DOHH2 (cell line): Measurements from ENCODE around the gene RNF39.

Experiments
- H3F3A ChIP-seq: fragments of 200-600 bp; sonication (generic), shearing (Covaris generic); 2 replicates; pipeline ENCODE4 v1.6.0; 2016; ENCODE audit warnings: antibody characterized with exemption, mild to moderate bottlenecking; ENCODE audit not compliant: control insufficient read depth, insufficient read depth
- H3K27ac ChIP-seq: fragments of 200-600 bp; sonication (generic); 2 replicates; pipeline ENCODE4 v1.5.1; 2014; ENCODE audit warnings: low read depth, mild to moderate bottlenecking, low read length, moderate library complexity
- H3K27me3 ChIP-seq: fragments of 200-600 bp; sonication (generic); 2 replicates; pipeline ENCODE4 v1.6.1; 2014; ENCODE audit warnings: mild to moderate bottlenecking, low read length, mixed read lengths; ENCODE audit not compliant: control insufficient read depth
- H3K36me3 ChIP-seq: fragments of 200-600 bp; sonication (generic); 2 replicates; pipeline ENCODE4 v1.6.1; 2014; ENCODE audit warnings: mild to moderate bottlenecking, low read length, moderate library complexity, mixed read lengths; ENCODE audit not compliant: control insufficient read depth
- H3K4me1 ChIP-seq: fragments of 200-600 bp; sonication (generic); 2 replicates; pipeline ENCODE4 v1.6.1; 2014; ENCODE audit warnings: mild to moderate bottlenecking, low read length, mixed read lengths; ENCODE audit not compliant: control insufficient read depth
- H3K4me2 ChIP-seq: fragments of 200-600 bp; sonication (generic); 2 replicates; pipeline ENCODE4 v1.6.0; 2014; ENCODE audit warnings: mild to moderate bottlenecking, low read length, moderate library complexity
- H3K4me3 ChIP-seq: fragments of 200-600 bp; sonication (generic); 2 replicates; pipeline ENCODE4 v1.5.1; 2014; ENCODE audit warnings: mild to moderate bottlenecking, low read length, mixed read lengths
- H3K79me2 ChIP-seq: fragments of 200-600 bp; sonication (generic); 2 replicates; pipeline ENCODE4 v1.6.1; 2014; ENCODE audit warnings: mild to moderate bottlenecking, low read length, mixed read lengths; ENCODE audit not compliant: control insufficient read depth
- H3K9me2 ChIP-seq: fragments of 200-600 bp; sonication (generic); replicated peaks from 2 replicates; pipeline ENCODE4 v1.6.1; 2014; ENCODE audit warnings: mild to moderate bottlenecking, low read length, mixed read lengths; ENCODE audit not compliant: control insufficient read depth
- H3K9me3 ChIP-seq: fragments of 200-600 bp; sonication (generic); 2 replicates; pipeline ENCODE4 v1.6.1; 2014; ENCODE audit warnings: antibody characterized with exemption, low read length, mixed read lengths; ENCODE audit not compliant: control insufficient read depth, insufficient read depth
- H4K20me1 ChIP-seq: fragments of 200-600 bp; sonication (generic); 2 replicates; pipeline ENCODE4 v1.6.0; 2014; ENCODE audit warnings: low read depth, mild to moderate bottlenecking, antibody characterized with exemption, low read length, moderate library complexity; ENCODE audit not compliant: control insufficient read depth, insufficient read depth
- CTCF ChIP-seq: fragments of 200-600 bp; sonication (generic); IDR thresholded peaks from one replicate; pipeline ENCODE4 v1.5.1; 2014; ENCODE audit warnings: antibody characterized with exemption, mild to moderate bottlenecking, low read depth, low read length; ENCODE audit not compliant: poor library complexity, severe bottlenecking
- EZH2phosphoT487 ChIP-seq: fragments of 200-600 bp; sonication (generic); IDR thresholded peaks from 2 replicates; pipeline ENCODE4 v1.6.1; 2017; ENCODE audit warnings: borderline replicate concordance, mild to moderate bottlenecking, antibody characterized with exemption, low read length, moderate library complexity, mixed read lengths

The RNF39 gene

DNA sequence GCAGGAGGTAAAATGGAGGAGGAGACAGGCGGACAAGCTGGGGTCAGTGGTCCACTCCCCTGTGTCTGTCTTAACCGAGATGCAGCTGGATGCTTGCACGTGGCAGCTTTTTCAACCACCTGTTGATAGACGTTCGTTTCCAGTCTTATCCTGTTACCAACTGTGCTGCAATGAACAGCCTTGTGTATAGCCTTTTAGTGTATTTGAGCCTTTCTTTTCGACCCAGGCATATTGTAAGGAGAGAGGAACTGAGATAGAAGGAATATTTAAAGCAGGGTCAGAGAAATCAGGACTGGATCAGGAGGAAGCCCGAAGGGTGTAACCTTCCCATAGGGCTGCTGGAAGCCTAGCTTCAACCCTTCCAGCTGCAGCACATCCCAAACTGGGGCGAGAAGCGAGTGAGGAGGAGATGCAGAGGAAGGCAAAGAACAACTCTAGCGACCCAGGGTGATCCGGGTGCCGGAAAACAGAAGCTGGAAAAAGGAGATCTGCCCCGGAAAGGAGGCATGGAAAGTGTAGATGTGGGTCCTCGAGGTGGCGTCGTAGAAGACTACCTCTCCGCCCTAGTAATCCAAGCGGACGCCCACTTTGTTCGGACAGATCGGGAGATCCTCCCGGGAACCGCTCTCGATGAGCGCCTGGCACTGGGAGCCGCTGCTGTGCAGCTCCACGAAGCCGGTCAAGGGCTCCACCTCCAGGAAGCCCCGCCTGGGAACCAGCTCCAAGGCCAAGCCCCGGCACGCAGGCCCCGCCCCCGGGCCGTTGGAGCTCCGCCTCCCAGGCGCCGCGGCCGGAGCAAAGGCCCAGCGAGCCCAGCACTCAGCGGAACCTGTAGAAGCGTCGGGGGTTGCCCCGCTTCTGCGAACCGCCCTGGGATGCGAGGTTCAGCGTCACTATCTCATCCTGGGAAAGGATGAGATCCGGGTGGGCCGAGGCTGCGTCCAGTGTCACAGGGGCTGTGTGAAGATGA lies 26.2 kb upstream of the RNF39 start:
- Histone ChIP-seq H3K36me3 (no peaks in the 10 kb centered on the region), H4K20me1 (no peaks in the 10 kb centered on the region), H3K27me3 (peaks cover 67% of the 10 kb centered on the region), H3K27ac (no peak overlapping the region), H3K4me2 (peak overlapping the region; percentile 75), H3K9me3 (no peaks in the 10 kb centered on the region), H3K9me2 (no peaks in the 10 kb centered on the region), H3K4me3 (peak overlapping the region; percentile 57), H3K79me2 (no peaks in the 10 kb centered on the region), H3F3A (peaks cover 4% of the 10 kb centered on the region; the same call in 1 of the 2 replicates), H3K4me1 (peaks cover 31% of the 10 kb centered on the region)
- TF ChIP-seq CTCF (no peak), EZH2phosphoT487 (no peak)

DNA sequence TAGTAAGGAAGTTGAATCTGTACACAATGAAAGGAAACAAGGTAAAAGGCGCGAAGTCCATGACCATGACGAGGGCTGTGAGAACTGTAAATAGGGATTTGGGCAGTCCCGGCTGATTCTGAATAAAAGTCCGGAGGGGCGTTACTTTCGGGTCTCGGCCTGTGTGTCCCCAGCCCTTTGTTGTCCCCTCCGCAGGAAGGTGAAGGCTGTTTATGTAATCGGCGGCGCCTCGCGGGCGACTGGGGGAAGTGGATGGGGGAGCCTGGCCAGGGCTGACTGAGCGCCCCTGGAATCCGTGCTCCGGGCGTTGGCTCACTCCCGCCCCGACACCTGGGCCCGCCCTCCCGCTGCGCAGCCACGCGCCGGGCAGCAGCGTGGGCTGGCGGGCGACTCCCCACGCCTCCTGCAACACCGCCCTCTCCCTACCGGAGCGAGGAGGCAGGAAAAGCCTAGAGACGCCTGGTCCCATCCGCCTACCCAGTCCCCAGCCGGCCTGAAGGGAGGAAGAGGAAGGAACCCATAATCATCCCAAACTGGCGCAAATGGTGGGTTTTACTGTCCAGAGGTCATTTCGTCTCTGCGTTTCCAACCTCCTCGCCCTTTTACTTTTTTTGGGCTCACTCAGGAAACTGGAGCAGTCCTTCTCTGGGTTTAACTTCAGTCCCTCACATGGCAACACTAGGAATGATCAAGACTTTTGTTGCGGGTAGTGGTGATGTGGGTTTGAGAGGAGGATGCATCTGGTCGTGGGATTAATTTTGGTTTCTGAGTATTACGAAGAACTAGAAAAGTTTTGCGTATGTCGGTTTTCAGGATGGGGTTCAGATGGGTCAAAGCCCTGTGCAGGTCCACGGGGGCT lies 25.2 kb upstream of the RNF39 start:
- Histone ChIP-seq H3K36me3 (no peaks in the 10 kb centered on the region), H3K27ac (no peak overlapping the region), H3K9me2 (no peaks in the 10 kb centered on the region), H3K4me3 (peak overlapping the region; percentile 57), H3K27me3 (peaks cover 68% of the 10 kb centered on the region), H3K79me2 (no peaks in the 10 kb centered on the region), H4K20me1 (no peaks in the 10 kb centered on the region), H3K4me1 (peaks cover 31% of the 10 kb centered on the region), H3K9me3 (no peaks in the 10 kb centered on the region), H3K4me2 (peak overlapping the region; percentile 75), H3F3A (peaks cover 4% of the 10 kb centered on the region; the same call in 1 of the 2 replicates)
- TF ChIP-seq CTCF (no peak), EZH2phosphoT487 (peak; percentile 34)

DNA sequence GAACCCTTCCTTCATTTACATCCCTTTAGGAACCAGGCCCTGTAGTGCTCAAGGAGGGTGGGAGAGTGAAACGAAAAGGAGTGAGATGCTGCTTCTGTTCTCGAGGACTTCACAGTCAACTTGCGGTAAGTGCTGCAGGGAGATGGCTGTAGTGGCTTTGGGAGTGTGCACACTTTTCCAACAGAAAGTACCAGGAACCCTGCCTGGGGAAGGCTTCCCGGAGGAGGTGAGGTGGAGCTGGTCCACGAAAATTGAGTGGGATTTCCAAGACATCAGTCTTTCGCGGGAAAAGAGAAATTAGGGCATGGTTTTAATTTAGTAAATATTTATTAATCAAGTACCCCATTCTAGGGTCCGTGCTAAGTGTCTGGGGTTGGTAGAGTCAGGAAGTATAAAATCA lies 24.6 kb upstream of the RNF39 start:
- Histone ChIP-seq H3K79me2 (no peaks in the 10 kb centered on the region), H3K27ac (no peak overlapping the region), H4K20me1 (no peaks in the 10 kb centered on the region), H3F3A (peaks cover 4% of the 10 kb centered on the region; the same call in 1 of the 2 replicates), H3K4me3 (no peak overlapping the region; the same call in 1 of the 2 replicates), H3K9me3 (no peaks in the 10 kb centered on the region), H3K27me3 (peaks cover 71% of the 10 kb centered on the region), H3K4me1 (peaks cover 31% of the 10 kb centered on the region), H3K9me2 (no peaks in the 10 kb centered on the region), H3K4me2 (peak overlapping the region; percentile 75; the same call in 1 of the 2 replicates), H3K36me3 (no peaks in the 10 kb centered on the region)
- TF ChIP-seq EZH2phosphoT487 (no peak), CTCF (no peak)
